Sigmoid colon (tissue), 3 donors: Measurements from ENCODE around the gene FAM180A.

ENCODE experiments used
- CTCF ChIP-seq, 4 experiments: fragments of 450-650 bp in 3 of 4; fragments of 200-600 bp in 1 of 4; IDR thresholded peaks; one replicate each; pipeline ENCODE4 v1.5.1; 2016 to 2019; ENCODE audit warnings: antibody characterized with exemption in 4 of 4, mild to moderate bottlenecking in 3 of 4, moderate library complexity in 2 of 4
- POLR2A ChIP-seq, 2 donors: fragments of 450-650 bp; IDR thresholded peaks; one replicate each; pipeline ENCODE4 v1.6.1; 2016; ENCODE audit warnings: antibody characterized with exemption in 2 of 2, mild to moderate bottlenecking in 2 of 2, moderate library complexity in 2 of 2

- TF ChIP-seq CTCF (IDR thresholded peaks at IDR 0.05) (no peak), POLR2A (IDR thresholded peaks at IDR 0.05) (no peak)
These were observed 41.6 kb downstream of the FAM180A start for GRCh38 chr7:135706858-135707569.
